Caco-2 (cell line): ENCODE measurements around the gene NUDT6. TPM values are rescaled to one million over a fixed set of nuclear protein-coding genes. Genes with fewer than 3 reads are reported as not detected.

ENCODE experiments used
- BruUV-seq: library from RNA; stranded (reverse); fragments of 400-500 nt; replicated peaks from 2 replicates; lab custom pipeline; 2021; lab: Mats Ljungman, UMichigan
- CTCF ChIA-PET: fragments of 300-600 bp; sonication (Branson Sonifier 250); formaldehyde crosslinking; loops from one replicate; lab custom pipeline; 2022; ENCODE audit warnings: antibody characterized with exemption; lab: Charles Lee
- POLR2A ChIA-PET: fragments of 300-600 bp; sonication (Branson Sonifier 250); formaldehyde crosslinking; loops from one replicate; lab custom pipeline; 2022; ENCODE audit warnings: antibody characterized with exemption; lab: Charles Lee
- DNase-seq, 2 experiments: peaks; one replicate each; pipeline versions ENCODE4 v3.0.0 to v3.0.0-alpha.2; 2020 to 2022
- H3K27me3 ChIP-seq: replicated peaks from 2 replicates; pipeline ENCODE4 v1.6.0; 2011; ENCODE audit warnings: low read length; ENCODE audit not compliant: control insufficient read depth, insufficient read depth
- H3K36me3 ChIP-seq: 2 replicates; pipeline ENCODE4 v1.5.1; 2011; ENCODE audit warnings: low read length; ENCODE audit not compliant: control insufficient read depth, insufficient read depth
- H3K4me1 ChIP-seq: fragments of 250-450 bp; sonication (Bioruptor Pico); 2 replicates; pipeline ENCODE4 v1.5.1; 2020; ENCODE audit warnings: mild to moderate bottlenecking
- H3K4me3 ChIP-seq: 2 replicates; pipeline ENCODE4 v1.5.1; 2011; ENCODE audit warnings: low read depth, mild to moderate bottlenecking, control low read depth, low read length
- H3K9me3 ChIP-seq: fragments of 250-450 bp; sonication (Bioruptor Pico); 2 replicates; pipeline ENCODE4 v1.5.1; 2020; ENCODE audit warnings: mild to moderate bottlenecking, moderate library complexity
- H3K27ac Mint-ChIP-seq: one replicate; pipeline ENCODE4 v1.8.0; 2022; ENCODE audit warnings: mixed read lengths; ENCODE audit not compliant: unreplicated experiment
- H3K27me3 Mint-ChIP-seq: one replicate; pipeline ENCODE4 v1.8.0; 2022; ENCODE audit warnings: mixed read lengths; ENCODE audit not compliant: insufficient read depth, unreplicated experiment
- H3K36me3 Mint-ChIP-seq: one replicate; pipeline ENCODE4 v1.8.0; 2022; ENCODE audit warnings: mild to moderate bottlenecking, mixed read lengths; ENCODE audit not compliant: insufficient read depth, unreplicated experiment
- H3K4me1 Mint-ChIP-seq: one replicate; pipeline ENCODE4 v1.8.0; 2022; ENCODE audit warnings: low read depth, mixed read lengths; ENCODE audit not compliant: unreplicated experiment
- H3K4me3 Mint-ChIP-seq: one replicate; pipeline ENCODE4 v1.8.0; 2022; ENCODE audit warnings: mild to moderate bottlenecking, moderate library complexity, mixed read lengths; ENCODE audit not compliant: unreplicated experiment
- H3K9me3 Mint-ChIP-seq: one replicate; pipeline ENCODE4 v1.8.0; 2022; ENCODE audit warnings: mixed read lengths; ENCODE audit not compliant: unreplicated experiment
- intact Hi-C: fragments of 100-400 bp; cut with micrococcal nuclease; formaldehyde crosslinking; loops from one replicate; pipeline ENCODE4 v1.10.0; 2022; ENCODE audit not compliant: unreplicated experiment
- total RNA-seq: library from RNA; stranded (reverse); gene quantifications from 2 replicates; pipeline ENCODE4 v1.2.3, GENCODE V29; 2022
- TF ChIP-seq, protein P1 (sequence below), 2 experiments: fragments of 200-600 bp in 1 of 2; IDR thresholded peaks; 1 replicate in 1 of 2; 2 replicates in 1 of 2; pipeline versions ENCODE4 v1.5.1 to v1.8.0; 2011 to 2022; ENCODE audit warnings: antibody characterized with exemption in 1 of 2, control low read depth in 1 of 2, inconsistent platforms in 1 of 2, low read depth in 1 of 2, low read length in 1 of 2, mild to moderate bottlenecking in 1 of 2, moderate library complexity in 1 of 2; ENCODE audit not compliant: insufficient read depth in 1 of 2, severe bottlenecking in 1 of 2, unreplicated experiment in 1 of 2

Gene NUDT6
- total RNA-seq, 1 experiment from 2014 or later = 5.3 TPM

DNA sequence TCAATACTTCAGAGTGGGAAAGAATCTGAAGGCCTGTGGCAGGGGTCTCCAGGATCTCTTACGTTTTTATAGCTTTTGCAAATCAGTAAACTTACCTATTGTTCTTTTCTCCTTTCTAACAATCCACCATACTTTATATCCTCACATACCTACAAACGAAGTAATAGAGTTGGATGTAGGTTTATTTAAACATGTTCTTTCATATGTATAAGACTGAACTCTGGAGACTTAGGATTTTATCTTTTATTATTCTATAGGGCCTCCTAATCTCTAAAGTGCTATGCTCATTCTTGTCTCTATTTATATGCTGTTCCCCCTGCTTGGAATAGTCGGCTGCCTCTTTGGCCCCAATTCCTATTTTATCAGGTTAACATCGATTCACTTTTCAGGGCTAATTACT lies 43.8 kb upstream of the NUDT6 start:
- no peaks in the 10 kb centered on the region for H3K27me3 Mint-ChIP-seq
- no TSS peak for BruUV-seq
- H3K27ac Mint-ChIP-seq = no peak overlapping the region
- no peaks in the 10 kb centered on the region for H3K36me3 Mint-ChIP-seq
- no peak overlapping the region for H3K4me3 ChIP-seq
- TF ChIP-seq, protein P1, sequence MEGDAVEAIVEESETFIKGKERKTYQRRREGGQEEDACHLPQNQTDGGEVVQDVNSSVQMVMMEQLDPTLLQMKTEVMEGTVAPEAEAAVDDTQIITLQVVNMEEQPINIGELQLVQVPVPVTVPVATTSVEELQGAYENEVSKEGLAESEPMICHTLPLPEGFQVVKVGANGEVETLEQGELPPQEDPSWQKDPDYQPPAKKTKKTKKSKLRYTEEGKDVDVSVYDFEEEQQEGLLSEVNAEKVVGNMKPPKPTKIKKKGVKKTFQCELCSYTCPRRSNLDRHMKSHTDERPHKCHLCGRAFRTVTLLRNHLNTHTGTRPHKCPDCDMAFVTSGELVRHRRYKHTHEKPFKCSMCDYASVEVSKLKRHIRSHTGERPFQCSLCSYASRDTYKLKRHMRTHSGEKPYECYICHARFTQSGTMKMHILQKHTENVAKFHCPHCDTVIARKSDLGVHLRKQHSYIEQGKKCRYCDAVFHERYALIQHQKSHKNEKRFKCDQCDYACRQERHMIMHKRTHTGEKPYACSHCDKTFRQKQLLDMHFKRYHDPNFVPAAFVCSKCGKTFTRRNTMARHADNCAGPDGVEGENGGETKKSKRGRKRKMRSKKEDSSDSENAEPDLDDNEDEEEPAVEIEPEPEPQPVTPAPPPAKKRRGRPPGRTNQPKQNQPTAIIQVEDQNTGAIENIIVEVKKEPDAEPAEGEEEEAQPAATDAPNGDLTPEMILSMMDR (IDR thresholded peaks at IDR 0.05; ENCODE audit: insufficient read depth in 1 of 2, low read depth in 1 of 2, low read length in 1 of 2, severe bottlenecking in 1 of 2, unreplicated experiment in 1 of 2) = no peak
- intact Hi-C loops = no loop called here
- H3K36me3 ChIP-seq = no peaks in the 10 kb centered on the region
- no peak overlapping the region for H3K4me3 Mint-ChIP-seq
- no peaks in the 10 kb centered on the region for H3K9me3 Mint-ChIP-seq
- ChIA-PET CTCF (no interaction called here), POLR2A (no interaction called here)
- H3K4me1 ChIP-seq = no peaks in the 10 kb centered on the region
- no peaks in the 10 kb centered on the region for H3K27me3 ChIP-seq
- H3K9me3 ChIP-seq = no peaks in the 10 kb centered on the region
- H3K4me1 Mint-ChIP-seq = peaks cover 7% of the 10 kb centered on the region
- DNase-seq = no peak

DNA sequence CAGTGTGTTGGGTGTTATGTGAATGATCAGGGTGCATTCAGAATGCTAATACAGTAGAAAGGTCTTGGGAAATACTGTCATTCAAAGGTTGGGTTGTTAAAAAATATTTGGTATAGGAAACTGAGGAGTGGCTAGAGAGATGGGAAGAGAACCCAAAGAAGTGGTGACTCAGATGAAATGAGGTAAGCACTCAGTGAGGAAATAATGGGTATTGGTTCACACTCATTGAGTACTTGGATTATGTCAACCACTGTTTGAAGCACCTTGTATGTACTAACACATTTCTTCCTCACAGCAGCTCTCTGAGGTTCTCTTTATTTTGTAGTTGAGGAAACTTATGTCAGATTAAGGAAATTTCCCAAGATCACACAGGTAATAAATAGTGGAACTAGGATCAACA lies 40.8 kb upstream of the NUDT6 start:
- POLR2A ChIA-PET = no interaction called here
- Histone ChIP-seq H3K36me3 (no peaks in the 10 kb centered on the region), H3K4me3 (no peak overlapping the region), H3K4me1 (no peaks in the 10 kb centered on the region), H3K9me3 (no peaks in the 10 kb centered on the region), H3K27me3 (no peaks in the 10 kb centered on the region)
- no peak overlapping the region for H3K4me3 Mint-ChIP-seq
- H3K36me3 Mint-ChIP-seq = no peaks in the 10 kb centered on the region
- DNase-seq = no peak
- TF ChIP-seq, protein P1 (IDR thresholded peaks at IDR 0.05; ENCODE audit: insufficient read depth in 1 of 2, low read depth in 1 of 2, low read length in 1 of 2, severe bottlenecking in 1 of 2, unreplicated experiment in 1 of 2) = no peak
- no TSS peak for BruUV-seq
- peaks cover 2% of the 10 kb centered on the region for H3K4me1 Mint-ChIP-seq
- no peaks in the 10 kb centered on the region for H3K9me3 Mint-ChIP-seq
- H3K27me3 Mint-ChIP-seq = no peaks in the 10 kb centered on the region
- no peak overlapping the region for H3K27ac Mint-ChIP-seq
- CTCF ChIA-PET = no interaction called here
- intact Hi-C loops = no loop called here

DNA sequence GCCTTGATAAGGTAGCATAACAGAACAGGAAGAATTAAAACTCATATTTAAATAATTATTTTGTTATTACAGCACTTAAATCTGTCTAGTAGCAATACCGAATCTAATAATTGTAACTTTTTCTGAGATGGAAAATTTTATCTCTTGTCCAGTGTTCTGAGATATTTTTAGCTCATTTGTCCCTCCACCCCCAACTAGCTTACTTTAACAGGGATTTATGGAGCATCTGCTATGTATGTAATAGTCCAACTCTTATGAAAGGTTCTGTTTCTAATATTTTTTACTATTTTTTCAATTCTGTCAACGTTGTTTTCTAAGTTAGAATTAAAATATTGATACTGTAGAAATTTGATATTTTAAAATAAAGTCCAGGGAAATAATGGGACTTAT lies 38.2 kb upstream of the NUDT6 start:
- no peaks in the 10 kb centered on the region for H3K9me3 Mint-ChIP-seq
- CTCF ChIA-PET = no interaction called here
- intact Hi-C loops = no loop called here
- no peak overlapping the region for H3K4me3 ChIP-seq
- H3K4me1 ChIP-seq = no peaks in the 10 kb centered on the region
- no peaks in the 10 kb centered on the region for H3K36me3 ChIP-seq
- POLR2A ChIA-PET = no interaction called here
- H3K36me3 Mint-ChIP-seq = no peaks in the 10 kb centered on the region
- H3K27me3 ChIP-seq = no peaks in the 10 kb centered on the region
- H3K4me1 Mint-ChIP-seq = no peaks in the 10 kb centered on the region
- no peak overlapping the region for H3K4me3 Mint-ChIP-seq
- H3K27ac Mint-ChIP-seq = no peak overlapping the region
- no peak for DNase-seq
- BruUV-seq = no TSS peak
- H3K27me3 Mint-ChIP-seq = no peaks in the 10 kb centered on the region
- H3K9me3 ChIP-seq = no peaks in the 10 kb centered on the region
- TF ChIP-seq, protein P1 (IDR thresholded peaks at IDR 0.05; ENCODE audit: insufficient read depth in 1 of 2, low read depth in 1 of 2, low read length in 1 of 2, severe bottlenecking in 1 of 2, unreplicated experiment in 1 of 2) = no peak
